PC-9 (cell line): Measurements from ENCODE around the gene RBM39.

Experiments used
- EZH2 ChIP-seq: fragments of 200-600 bp; sonication (generic); IDR thresholded peaks from 2 replicates; pipeline ENCODE4 v1.8.0; 2017; ENCODE audit warnings: antibody characterized with exemption, low read depth
- TF ChIP-seq, protein P1 (sequence below): fragments of 200-600 bp; sonication (generic); conservative IDR thresholded peaks from 2 replicates; pipeline ENCODE4 v1.6.1; 2017; ENCODE audit warnings: mixed run types, antibody characterized with exemption, mild to moderate bottlenecking, moderate library complexity

DNA sequence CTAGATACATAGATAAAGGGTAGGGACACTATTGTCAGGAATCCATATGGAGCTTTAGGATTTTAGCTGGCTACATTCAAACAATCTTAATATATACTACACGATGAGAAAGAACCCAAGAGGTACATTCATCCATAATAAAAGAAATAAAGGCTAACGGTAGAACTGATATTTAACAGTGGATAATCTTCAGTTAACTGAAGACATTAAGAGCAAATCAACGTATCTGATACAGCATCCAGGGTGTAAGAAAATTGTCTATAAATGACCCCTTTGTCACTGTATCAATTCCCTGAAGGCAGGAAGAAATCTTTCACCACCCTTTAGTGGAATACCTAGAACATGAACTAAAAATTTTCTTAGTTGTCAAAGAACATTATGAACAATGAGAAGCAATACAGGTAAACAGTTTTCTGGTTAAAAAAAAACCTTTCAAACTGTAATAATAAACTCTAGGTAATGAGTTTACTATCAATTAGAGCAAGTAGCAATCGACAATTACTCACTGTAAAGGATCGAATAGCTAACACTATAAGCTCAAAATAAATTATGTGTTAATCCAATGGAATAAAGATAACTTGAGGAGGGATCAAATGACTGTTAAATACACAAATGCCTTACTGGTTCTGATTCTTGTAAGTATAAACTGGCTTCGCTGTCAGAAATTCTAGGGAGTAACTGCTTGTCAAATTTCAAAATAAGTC lies 31.0 kb downstream of the RBM39 start:
- TF ChIP-seq, protein P1, sequence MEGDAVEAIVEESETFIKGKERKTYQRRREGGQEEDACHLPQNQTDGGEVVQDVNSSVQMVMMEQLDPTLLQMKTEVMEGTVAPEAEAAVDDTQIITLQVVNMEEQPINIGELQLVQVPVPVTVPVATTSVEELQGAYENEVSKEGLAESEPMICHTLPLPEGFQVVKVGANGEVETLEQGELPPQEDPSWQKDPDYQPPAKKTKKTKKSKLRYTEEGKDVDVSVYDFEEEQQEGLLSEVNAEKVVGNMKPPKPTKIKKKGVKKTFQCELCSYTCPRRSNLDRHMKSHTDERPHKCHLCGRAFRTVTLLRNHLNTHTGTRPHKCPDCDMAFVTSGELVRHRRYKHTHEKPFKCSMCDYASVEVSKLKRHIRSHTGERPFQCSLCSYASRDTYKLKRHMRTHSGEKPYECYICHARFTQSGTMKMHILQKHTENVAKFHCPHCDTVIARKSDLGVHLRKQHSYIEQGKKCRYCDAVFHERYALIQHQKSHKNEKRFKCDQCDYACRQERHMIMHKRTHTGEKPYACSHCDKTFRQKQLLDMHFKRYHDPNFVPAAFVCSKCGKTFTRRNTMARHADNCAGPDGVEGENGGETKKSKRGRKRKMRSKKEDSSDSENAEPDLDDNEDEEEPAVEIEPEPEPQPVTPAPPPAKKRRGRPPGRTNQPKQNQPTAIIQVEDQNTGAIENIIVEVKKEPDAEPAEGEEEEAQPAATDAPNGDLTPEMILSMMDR = no peak
- TF ChIP-seq EZH2 = no peak
